GM21786 (cell line): ENCODE results near the gene BEX1.
"Not testable (repeated sequence)": the region's sequence is repeated elsewhere in the genome, so short reads cannot be mapped to it uniquely, and the experiment has no call there.

Experiments used
- ATAC-seq: cut with Tn5 transposase; IDR thresholded peaks from one replicate; pipeline ENCODE4 v1.9.1; 2021; ENCODE audit not compliant: unreplicated experiment

BEX1 gene

DNA sequence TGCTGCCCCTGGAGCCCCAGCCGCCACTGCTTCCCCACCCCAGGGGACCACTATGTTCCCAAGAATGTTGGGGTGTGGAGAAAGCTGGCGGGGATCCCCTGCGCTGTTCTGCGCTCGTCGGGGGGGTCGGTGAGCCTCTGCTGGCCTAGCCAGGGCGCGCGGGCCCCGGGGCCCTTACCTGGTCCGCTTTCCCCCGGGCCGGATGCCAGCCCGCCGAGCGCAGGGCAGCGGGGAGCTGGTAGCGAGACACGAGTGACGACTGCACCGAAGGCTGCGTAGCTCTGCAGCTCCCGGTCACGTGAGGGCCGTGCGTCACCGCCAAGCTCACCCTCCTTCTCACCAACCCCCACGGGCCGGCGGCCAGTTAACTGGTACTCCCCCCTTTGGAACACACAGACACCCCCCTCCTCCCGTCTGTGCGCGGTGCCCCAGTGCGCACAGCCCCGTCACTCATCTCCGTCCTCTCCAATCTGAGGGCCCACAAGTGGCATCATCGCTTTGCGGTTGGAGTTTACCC lies at the start of gene BEX1:
Gene BEX1, minus strand, starts transcription at position 254 of the 517 bp plus-strand sequence. CDS start 897 bp downstream, outside the sequence.
- no peak for ATAC-seq

GRCh38 chrX:103109497-103109896 lies 45.5 kb upstream of the BEX1 start:
- not testable (repeated sequence) for ATAC-seq

- no peak for ATAC-seq
Observed at GRCh38 chrX:103107836-103108235, 43.9 kb upstream of the BEX1 start.

DNA sequence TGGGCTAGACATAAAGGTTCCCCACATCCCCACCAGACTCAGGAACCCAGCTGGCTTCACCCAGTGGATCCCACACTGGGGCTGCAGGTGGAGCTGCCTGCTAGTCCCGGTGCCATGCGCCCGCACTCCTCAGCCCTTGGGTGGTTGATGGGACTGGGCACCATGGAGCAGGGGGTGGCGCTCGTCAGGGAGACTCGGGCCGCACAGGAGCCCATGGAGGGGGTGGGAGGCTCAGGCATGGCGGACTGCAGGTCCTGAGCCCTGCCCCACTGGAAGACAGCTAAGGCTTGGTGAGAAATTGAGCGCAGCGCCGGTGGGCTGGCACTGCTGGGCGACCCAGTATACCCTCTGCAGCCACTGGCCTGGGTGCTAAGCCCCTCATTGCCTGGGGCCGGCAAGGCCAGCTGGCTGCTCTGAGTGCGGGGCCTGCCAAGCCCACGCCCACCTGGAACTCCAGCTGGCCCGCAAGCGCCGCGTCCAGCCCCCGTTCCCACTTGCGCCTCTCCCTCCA lies 43.3 kb upstream of the BEX1 start:
- not testable (repeated sequence) for ATAC-seq

DNA sequence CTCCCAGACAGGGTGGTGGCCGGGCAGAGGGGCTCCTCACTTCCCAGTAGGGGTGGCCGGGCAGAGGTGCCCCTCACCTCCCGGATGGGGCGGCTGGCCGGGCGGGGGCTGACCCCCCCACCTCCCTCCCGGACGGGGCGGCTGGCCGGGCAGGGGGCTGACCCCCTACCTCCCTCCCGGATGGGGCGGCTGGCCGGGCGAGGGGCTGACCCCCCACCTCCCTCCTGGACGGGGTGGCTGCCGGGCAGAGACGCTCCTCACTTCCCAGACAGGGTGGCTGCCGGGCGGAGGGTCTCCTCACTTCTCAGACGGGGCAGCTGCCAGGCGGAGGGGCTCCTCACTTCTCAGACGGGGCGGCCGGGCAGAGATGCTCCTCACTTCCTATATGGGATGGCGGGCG lies 40.4 kb upstream of the BEX1 start:
- ATAC-seq, result not testable (repeated sequence)

DNA sequence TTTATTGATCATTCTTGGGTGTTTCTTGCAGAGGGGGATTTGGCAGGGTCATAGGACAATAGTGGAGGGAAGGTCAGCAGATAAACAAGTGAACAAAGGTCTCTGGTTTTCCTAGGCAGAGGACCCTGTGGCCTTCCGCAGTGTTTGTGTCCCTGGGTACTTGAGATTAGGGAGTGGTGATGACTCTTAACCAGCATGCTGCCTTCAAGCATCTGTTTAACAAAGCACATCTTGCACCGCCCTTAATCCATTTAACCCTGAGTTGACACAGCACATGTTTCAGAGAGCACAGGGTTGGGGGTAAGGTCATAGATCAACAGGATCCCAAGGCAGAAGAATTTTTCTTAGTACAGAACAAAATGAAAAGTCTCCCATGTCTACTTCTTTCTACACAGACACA lies 39.9 kb upstream of the BEX1 start:
- not testable (repeated sequence) for ATAC-seq

DNA sequence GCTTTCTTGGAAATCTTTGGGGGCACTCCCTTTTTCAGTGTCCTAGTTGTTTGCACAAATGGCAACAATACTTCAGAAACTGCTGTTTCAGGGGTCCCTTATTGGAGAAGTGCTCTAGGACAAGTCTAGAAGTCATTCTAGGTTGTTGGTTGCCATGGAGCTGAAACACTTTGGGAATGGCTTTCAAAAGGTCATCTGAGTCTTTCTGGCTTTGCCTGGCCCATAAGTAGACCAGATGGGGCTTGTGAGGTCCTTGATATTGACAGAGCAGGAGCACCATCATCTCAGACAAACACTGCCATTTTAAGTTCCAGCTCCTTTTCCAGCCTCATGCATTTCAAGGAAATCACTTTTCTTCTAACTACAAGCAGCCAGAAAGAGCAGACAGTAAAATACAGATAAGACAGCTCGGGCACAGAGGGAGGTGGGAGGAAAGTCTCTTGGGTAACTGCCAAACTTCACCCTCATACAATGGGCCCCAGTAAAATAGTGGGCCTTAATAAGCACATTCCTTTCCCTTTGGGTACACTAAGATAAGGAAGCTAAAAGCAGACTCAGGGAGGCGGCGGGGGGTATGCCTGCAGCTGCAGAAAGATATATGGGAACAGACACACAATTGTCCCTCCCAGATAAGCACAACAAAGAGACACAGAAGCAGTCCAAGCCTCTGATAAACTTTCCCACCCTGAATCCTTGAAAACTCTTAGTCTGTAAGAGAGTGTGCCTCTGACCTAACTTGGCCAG lies 37.5 kb upstream of the BEX1 start:
- no peak for ATAC-seq

DNA sequence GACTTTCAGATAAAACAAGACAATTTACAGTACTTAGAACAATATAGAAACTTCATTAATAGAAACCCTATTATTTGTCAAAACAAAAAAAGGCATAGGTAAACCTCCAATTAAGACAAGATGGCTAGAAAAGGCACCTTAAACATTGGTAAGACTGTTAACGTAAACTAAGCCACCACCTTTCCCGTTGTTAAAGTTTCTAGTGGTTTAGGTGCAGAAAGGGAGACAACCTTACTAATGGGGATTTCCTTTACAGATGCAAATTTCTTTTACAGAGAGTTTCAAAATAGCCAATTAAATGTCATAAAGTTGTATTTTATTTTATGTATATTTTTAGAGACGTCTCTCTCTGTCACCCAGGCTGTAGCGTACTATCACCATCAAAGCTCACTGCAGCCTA lies 36.5 kb upstream of the BEX1 start:
- ATAC-seq, result no peak

- ATAC-seq, result no peak
Observed at GRCh38 chrX:103099691-103100090, 35.7 kb upstream of the BEX1 start.

DNA sequence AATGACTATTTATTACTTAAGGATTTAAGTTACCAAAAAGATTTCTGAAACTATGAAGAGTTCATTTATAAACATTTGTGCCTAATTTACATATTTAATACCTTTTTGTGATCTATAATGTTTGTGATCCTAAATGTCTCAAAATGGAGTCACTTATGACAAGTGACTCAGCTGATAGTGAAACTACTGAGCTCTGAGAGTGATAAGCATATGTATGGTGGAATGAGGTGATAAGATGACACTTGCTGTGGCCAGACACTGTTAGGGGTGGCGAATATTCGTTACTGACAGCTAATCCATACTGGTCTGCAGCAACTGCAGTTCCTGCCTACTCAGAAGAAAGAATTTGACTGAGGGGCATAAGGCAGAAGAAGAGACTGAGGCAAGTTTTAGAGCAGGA lies 34.5 kb upstream of the BEX1 start:
- no peak for ATAC-seq

DNA sequence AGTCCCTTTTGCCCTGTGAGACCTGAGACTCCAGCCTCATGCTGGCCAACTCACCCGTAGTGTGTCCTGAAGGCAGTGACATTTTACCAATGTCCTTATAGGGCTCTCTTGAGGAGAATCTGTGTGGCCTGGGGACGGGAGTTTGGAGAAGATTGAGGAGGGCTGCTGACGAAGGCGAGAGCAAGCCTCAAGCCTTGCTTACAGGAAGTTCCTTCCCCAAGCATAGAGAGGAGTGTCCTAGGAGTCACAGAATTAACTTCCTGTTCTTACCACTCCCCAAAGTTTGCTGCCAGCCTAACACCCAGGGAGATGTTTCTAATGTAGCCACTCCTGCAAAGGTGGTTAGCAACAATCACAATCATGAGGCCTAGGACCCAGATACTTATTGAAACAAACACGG lies 29.0 kb upstream of the BEX1 start, which contains the start of gene NXF3:
Gene NXF3, minus strand, starts transcription at position 202 of the 400 bp plus-strand sequence. Its CDS starts 120 bp downstream, at position 82.
- no peak for ATAC-seq

DNA sequence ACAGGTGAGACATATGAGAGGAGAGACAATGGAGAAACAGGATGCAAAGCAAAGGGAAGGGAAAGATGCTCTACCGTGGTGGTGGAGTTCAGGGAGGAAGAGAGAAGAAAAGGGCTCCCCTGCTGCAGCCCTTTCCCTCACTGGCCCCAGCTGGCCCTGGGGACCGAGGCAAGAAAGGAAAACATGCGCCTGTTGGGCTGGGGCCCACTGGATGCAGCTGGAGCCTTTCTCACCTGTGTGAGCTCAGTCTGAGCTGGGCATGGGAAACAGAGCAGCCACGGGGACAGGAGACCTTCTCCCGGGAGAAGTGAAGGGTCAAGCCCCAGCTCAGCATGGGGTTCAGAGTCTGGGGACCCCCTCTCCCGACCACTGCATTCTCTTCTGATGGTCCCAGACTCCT lies 17.1 kb upstream of the BEX1 start:
- no peak for ATAC-seq

DNA sequence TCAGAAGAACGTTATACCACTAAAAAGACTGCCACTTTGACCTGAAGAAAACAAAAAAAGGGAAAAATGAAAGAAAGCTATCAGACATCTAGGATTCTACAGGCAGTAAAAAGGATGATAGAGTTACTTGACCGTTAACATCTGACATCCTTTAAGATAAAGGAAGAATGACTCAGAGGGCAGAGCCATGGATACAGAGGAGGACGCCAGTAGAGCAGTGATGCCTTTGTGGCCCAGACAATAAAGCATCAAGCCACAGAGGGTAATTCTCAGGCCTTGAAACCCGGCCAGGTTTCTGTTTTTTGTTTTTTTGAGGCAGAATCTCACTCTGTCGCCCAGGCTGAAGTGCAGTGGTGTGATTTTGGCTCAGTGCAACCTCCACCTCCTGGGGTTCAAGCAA lies 9.5 kb upstream of the BEX1 start:
- ATAC-seq, result no peak

DNA sequence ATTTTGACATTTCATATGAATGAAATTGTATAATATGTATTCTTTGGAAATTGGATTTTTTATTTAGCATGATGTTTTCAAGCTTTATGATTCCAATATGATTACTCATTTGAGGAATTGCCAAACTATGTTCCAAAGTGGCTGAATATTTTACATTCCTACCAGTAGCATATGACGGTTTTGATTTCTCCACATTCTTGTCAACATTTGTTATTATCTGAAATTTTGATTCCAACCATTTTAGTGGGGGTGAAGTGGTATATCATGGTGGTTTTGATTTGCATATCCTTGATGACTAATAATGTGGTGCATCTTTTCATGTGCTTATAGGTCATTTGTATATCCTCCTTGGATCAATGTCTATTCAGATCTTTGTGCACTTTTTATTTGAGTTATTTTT lies 2.6 kb upstream of the BEX1 start:
- ATAC-seq, result no peak

GRCh38 chrX:103063191-103063845 lies 653 bp downstream of the BEX1 start:
- no peak for ATAC-seq

- no peak for ATAC-seq
Observed at GRCh38 chrX:103061486-103061885, 2.5 kb downstream of the BEX1 start.

- ATAC-seq, result no peak
Observed at GRCh38 chrX:103056902-103057301, 7.1 kb downstream of the BEX1 start.

- ATAC-seq, result no peak
Observed at GRCh38 chrX:103052625-103053024, 11.3 kb downstream of the BEX1 start.

DNA sequence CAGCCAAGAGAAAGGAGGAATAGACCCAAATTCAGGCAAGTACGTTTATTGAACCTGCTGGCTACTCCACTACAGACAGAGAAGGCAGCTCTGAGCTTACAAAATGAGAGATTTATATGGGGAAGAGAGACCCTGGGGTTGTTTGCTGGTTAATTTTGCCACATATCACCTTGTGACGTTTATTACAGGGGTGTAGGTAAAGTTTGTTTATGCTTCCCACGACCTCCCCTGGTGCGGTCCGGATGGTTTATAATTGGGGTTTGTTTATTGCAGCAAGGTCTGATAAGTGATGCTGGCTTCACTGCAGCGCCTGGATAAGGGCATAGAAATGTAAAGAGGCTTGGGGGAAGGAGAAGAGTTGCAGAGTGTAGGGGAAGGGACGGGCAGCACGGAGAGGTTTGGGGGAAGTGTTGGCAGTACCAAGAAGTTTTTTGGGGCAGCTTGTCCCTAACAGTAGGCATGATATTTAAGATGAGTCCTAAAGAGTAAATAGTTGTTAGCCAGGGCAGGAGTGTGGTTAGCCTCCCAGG lies 12.6 kb downstream of the BEX1 start:
- no peak for ATAC-seq

- ATAC-seq, result not testable (repeated sequence)
Observed at GRCh38 chrX:103033371-103033770, 30.6 kb downstream of the BEX1 start.

DNA sequence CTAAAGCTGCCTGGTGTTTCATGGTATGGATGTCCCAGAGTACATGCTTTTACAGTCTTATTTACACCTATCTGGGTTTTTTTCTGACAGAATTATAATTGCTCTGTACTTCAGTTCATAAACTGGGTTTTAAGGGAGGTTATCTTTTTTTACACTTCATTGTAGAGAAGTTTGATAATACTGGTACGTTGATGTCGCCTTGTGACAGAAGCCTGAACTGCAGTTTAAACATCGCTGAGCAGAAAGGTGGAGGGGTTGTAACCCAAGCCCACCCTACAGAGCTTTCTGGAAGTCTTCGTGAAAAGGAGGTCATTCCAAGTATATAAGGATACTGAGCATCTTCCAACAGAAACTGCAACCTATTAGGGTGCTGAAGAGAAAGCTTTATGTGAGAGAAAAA lies 46.4 kb downstream of the BEX1 start:
- no peak for ATAC-seq

DNA sequence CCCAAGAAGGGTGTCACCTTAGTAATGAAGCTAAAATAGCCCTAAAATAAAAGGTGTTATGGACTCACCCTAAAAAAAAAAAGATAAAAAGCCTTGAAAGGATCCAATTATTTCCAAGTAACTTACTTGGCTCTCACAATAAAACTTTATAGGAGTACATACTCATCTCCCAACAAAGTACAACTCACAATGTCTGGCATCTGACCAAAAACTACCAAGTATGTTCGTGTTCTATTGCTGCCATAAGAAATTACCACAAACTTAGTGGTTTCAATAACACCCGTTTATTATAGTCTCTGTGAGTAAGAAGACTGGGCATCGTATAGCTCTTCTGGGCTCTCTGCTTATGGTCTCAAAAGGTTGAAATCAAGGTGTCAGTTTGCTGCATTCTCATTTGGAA lies 51.0 kb downstream of the BEX1 start:
- ATAC-seq, result no peak
